SU-DHL-6 (cell line): ENCODE measurements around the gene SLC6A20.

Experiments
- H2AFZ ChIP-seq: fragments of 200-600 bp; sonication (generic); 2 replicates; pipeline ENCODE4 v1.6.1; 2014; ENCODE audit warnings: low read depth, mild to moderate bottlenecking, moderate library complexity, mixed read lengths, antibody characterized with exemption, low read length; ENCODE audit not compliant: severe bottlenecking
- H3F3A ChIP-seq: fragments of 200-600 bp; shearing (Covaris generic); 2 replicates; pipeline ENCODE4 v1.6.0; 2016; ENCODE audit warnings: antibody characterized with exemption, mild to moderate bottlenecking; ENCODE audit not compliant: insufficient read depth
- H3K27ac ChIP-seq: fragments of 200-600 bp; sonication (generic); 2 replicates; pipeline ENCODE4 v1.5.1; 2016; ENCODE audit warnings: low read depth, mild to moderate bottlenecking, low read length, moderate library complexity, mixed read lengths
- H3K27me3 ChIP-seq: fragments of 200-600 bp; sonication (generic), shearing (Covaris generic); 2 replicates; pipeline ENCODE4 v1.6.0; 2014; ENCODE audit warnings: mild to moderate bottlenecking, low read length
- H3K36me3 ChIP-seq: fragments of 200-600 bp; sonication (generic); 2 replicates; pipeline ENCODE4 v1.6.1; 2014; ENCODE audit warnings: mild to moderate bottlenecking, low read length, mixed read lengths
- H3K4me2 ChIP-seq: fragments of 300-600, 200-600 bp; shearing (Covaris generic), sonication (generic); 2 replicates; pipeline ENCODE4 v1.6.0; 2014; ENCODE audit warnings: low read length, low read depth, mild to moderate bottlenecking; ENCODE audit not compliant: poor library complexity, severe bottlenecking
- H3K4me3 ChIP-seq: fragments of 200-600 bp; sonication (generic); 2 replicates; pipeline ENCODE4 v1.5.1; 2014; ENCODE audit warnings: antibody characterized with exemption, low read length, mild to moderate bottlenecking, mixed read lengths; ENCODE audit not compliant: insufficient read depth, poor library complexity, severe bottlenecking
- H3K79me2 ChIP-seq: fragments of 200-600 bp; sonication (generic); 2 replicates; pipeline ENCODE4 v1.6.1; 2014; ENCODE audit warnings: mild to moderate bottlenecking, low read length, moderate library complexity; ENCODE audit not compliant: insufficient read depth
- H3K9ac ChIP-seq: fragments of 200-600 bp; sonication (generic); 2 replicates; pipeline ENCODE4 v1.7.0; 2014; ENCODE audit warnings: mild to moderate bottlenecking, low read length
- H3K9me2 ChIP-seq: fragments of 200-600 bp; sonication (generic); replicated peaks from 2 replicates; pipeline ENCODE4 v1.6.1; 2014; ENCODE audit warnings: low read length; ENCODE audit not compliant: insufficient read depth
- H3K9me3 ChIP-seq: fragments of 200-600 bp; sonication (generic); 2 replicates; pipeline ENCODE4 v1.6.1; 2014; ENCODE audit warnings: low read length, mixed read lengths; ENCODE audit not compliant: insufficient read depth
- H4K20me1 ChIP-seq: fragments of 200-600 bp; sonication (generic); 2 replicates; pipeline ENCODE4 v1.6.1; 2014; ENCODE audit warnings: low read depth, mild to moderate bottlenecking, antibody characterized with exemption, low read length, moderate library complexity, mixed read lengths
- CTCF ChIP-seq: fragments of 200-600 bp; sonication (generic); IDR thresholded peaks from one replicate; pipeline ENCODE4 v1.5.1; 2017; ENCODE audit warnings: antibody characterized with exemption, mild to moderate bottlenecking, low read length, moderate library complexity; ENCODE audit not compliant: insufficient read depth, poor library complexity, severe bottlenecking
- EZH2phosphoT487 ChIP-seq: fragments of 200-600 bp; sonication (generic), shearing (Covaris generic); conservative IDR thresholded peaks from 2 replicates; pipeline ENCODE4 v1.6.1; 2018; ENCODE audit warnings: mild to moderate bottlenecking, antibody characterized with exemption, low read length, moderate library complexity, mixed read lengths

The SLC6A20 gene, protein sequence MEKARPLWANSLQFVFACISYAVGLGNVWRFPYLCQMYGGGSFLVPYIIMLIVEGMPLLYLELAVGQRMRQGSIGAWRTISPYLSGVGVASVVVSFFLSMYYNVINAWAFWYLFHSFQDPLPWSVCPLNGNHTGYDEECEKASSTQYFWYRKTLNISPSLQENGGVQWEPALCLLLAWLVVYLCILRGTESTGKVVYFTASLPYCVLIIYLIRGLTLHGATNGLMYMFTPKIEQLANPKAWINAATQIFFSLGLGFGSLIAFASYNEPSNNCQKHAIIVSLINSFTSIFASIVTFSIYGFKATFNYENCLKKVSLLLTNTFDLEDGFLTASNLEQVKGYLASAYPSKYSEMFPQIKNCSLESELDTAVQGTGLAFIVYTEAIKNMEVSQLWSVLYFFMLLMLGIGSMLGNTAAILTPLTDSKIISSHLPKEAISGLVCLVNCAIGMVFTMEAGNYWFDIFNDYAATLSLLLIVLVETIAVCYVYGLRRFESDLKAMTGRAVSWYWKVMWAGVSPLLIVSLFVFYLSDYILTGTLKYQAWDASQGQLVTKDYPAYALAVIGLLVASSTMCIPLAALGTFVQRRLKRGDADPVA

GRCh38 chr3:45795882-45796765 is at the start of gene SLC6A20:
Gene SLC6A20, minus strand, starts transcription at chr3:45796536. Its CDS starts 117 bp downstream, at chr3:45796419.
- no peaks in the 10 kb centered on the region for H3K9me2 ChIP-seq
- H4K20me1 ChIP-seq, result no peaks in the 10 kb centered on the region
- no peaks in the 10 kb centered on the region for H3K9me3 ChIP-seq
- H2AFZ ChIP-seq, result no peak within 1 kb of the TSS
- H3K9ac ChIP-seq, result no peak within 1 kb of the TSS
- H3K4me2 ChIP-seq, result peak within 1 kb of the TSS; percentile 14
- no peak within 1 kb of the TSS for H3K27ac ChIP-seq
- H3K4me3 ChIP-seq, result no peak within 1 kb of the TSS
- no peaks in the 10 kb centered on the region for H3F3A ChIP-seq
- H3K79me2 ChIP-seq, result no peaks in the 10 kb centered on the region
- no peaks in the 10 kb centered on the region for H3K36me3 ChIP-seq
- no peak for TF ChIP-seq CTCF
- TF ChIP-seq EZH2phosphoT487, result no peak
- H3K27me3 ChIP-seq, result no peaks in the 10 kb centered on the region

DNA sequence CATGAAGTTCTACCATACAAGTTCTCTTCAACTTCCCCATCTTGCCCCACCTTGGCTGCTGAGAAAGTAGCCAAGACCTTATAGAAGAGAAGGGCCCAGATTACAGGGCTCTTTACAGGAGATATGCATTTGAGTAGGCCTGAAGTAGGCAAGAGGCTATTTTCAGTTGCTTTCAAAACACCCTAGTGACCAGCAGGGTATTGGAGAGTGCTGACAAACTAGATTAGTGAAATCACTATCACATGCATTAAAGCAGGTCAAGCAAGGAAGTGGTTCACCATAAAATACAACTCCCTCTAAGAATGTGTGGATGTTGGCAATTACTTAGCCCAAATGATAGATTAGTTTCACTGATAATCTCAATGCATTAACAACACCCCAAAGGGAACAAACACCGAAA is 48.3 kb upstream of the SLC6A20 start:
- no peaks in the 10 kb centered on the region for H3K36me3 ChIP-seq
- no peak overlapping the region for H3K4me2 ChIP-seq
- no peaks in the 10 kb centered on the region for H3K9me3 ChIP-seq
- no peak overlapping the region for H2AFZ ChIP-seq
- H3F3A ChIP-seq, result no peaks in the 10 kb centered on the region
- no peaks in the 10 kb centered on the region for H3K27me3 ChIP-seq
- H3K27ac ChIP-seq, result no peak overlapping the region
- H3K4me3 ChIP-seq, result no peak overlapping the region
- no peak overlapping the region for H3K9ac ChIP-seq
- no peaks in the 10 kb centered on the region for H3K79me2 ChIP-seq
- TF ChIP-seq EZH2phosphoT487 (no peak), CTCF (no peak)
- H4K20me1 ChIP-seq, result no peaks in the 10 kb centered on the region
- no peaks in the 10 kb centered on the region; the same call in 1 of the 2 replicates for H3K9me2 ChIP-seq

- Histone ChIP-seq H3K79me2 (no peaks in the 10 kb centered on the region), H3F3A (no peaks in the 10 kb centered on the region), H2AFZ (no peak overlapping the region), H3K36me3 (no peaks in the 10 kb centered on the region), H3K4me2 (no peak overlapping the region), H3K27ac (no peak overlapping the region), H3K9me3 (no peaks in the 10 kb centered on the region), H3K4me3 (no peak overlapping the region), H3K9me2 (no peaks in the 10 kb centered on the region; the same call in 1 of the 2 replicates), H4K20me1 (no peaks in the 10 kb centered on the region), H3K9ac (no peak overlapping the region), H3K27me3 (no peaks in the 10 kb centered on the region)
- TF ChIP-seq EZH2phosphoT487 (no peak), CTCF (no peak)
These were observed 46.7 kb upstream of the SLC6A20 start for GRCh38 chr3:45842851-45843625.
